Upper lobe of left lung (tissue), 4 donors: ENCODE measurements around the gene ZNF577.

Experiments
- POLR2A ChIP-seq, 4 donors: fragments of 450-650 bp; IDR thresholded peaks; one replicate each; pipeline ENCODE4 v1.5.1; 2016 to 2017; ENCODE audit warnings: antibody characterized with exemption in 4 of 4, mild to moderate bottlenecking in 2 of 4
- POLR2AphosphoS5 ChIP-seq, 2 donors: sonication (generic); formaldehyde crosslinking; IDR thresholded peaks; one replicate each; pipeline ENCODE4 v1.5.1; 2017; ENCODE audit warnings: antibody characterized with exemption in 2 of 2
- TF ChIP-seq, protein P1 (sequence below), 6 experiments: fragments of 450-650 bp in 4 of 6; fragments of 200-600 bp in 2 of 6; sonication (generic) in 2 of 6; IDR thresholded peaks; one replicate each; pipeline ENCODE4 v1.5.1; 2016 to 2019; ENCODE audit warnings: antibody characterized with exemption in 6 of 6

DNA sequence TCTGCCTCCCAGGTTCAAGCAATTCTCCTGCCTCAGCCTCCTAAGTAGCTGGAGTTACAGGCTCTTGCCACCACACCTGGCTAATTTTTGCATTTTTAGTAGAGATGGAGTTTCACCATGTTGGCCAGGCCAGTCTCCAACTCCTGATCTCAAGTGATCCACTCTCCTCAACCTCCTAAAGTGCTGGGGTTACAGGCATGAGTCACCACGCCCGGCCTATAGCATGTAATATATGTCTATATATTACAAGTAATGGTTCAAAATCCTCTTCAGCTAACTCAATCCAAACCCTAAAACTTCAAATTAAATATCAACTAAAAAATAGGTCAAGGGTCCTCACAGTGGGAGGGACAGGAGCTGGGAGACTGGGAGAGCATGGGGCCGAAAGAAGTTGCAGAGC lies 64.8 kb downstream of the ZNF577 start:
- TF ChIP-seq, protein P1, sequence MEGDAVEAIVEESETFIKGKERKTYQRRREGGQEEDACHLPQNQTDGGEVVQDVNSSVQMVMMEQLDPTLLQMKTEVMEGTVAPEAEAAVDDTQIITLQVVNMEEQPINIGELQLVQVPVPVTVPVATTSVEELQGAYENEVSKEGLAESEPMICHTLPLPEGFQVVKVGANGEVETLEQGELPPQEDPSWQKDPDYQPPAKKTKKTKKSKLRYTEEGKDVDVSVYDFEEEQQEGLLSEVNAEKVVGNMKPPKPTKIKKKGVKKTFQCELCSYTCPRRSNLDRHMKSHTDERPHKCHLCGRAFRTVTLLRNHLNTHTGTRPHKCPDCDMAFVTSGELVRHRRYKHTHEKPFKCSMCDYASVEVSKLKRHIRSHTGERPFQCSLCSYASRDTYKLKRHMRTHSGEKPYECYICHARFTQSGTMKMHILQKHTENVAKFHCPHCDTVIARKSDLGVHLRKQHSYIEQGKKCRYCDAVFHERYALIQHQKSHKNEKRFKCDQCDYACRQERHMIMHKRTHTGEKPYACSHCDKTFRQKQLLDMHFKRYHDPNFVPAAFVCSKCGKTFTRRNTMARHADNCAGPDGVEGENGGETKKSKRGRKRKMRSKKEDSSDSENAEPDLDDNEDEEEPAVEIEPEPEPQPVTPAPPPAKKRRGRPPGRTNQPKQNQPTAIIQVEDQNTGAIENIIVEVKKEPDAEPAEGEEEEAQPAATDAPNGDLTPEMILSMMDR (IDR thresholded peaks at IDR 0.05), result no peak
- no peak for TF ChIP-seq POLR2AphosphoS5 (IDR thresholded peaks at IDR 0.05)
- TF ChIP-seq POLR2A (IDR thresholded peaks at IDR 0.05), result no peak
